GM19025 (cell line): ENCODE results near the gene DNAH14.
"Not testable (repeated sequence)": the region's sequence is repeated elsewhere in the genome, so short reads cannot be mapped to it uniquely, and the experiment has no call there.

Experiments used
- ATAC-seq: cut with Tn5 transposase; IDR thresholded peaks from one replicate; pipeline ENCODE4 v1.9.1; 2021; ENCODE audit warnings: mild to moderate bottlenecking, low read depth, moderate library complexity; ENCODE audit not compliant: unreplicated experiment

Gene DNAH14

DNA sequence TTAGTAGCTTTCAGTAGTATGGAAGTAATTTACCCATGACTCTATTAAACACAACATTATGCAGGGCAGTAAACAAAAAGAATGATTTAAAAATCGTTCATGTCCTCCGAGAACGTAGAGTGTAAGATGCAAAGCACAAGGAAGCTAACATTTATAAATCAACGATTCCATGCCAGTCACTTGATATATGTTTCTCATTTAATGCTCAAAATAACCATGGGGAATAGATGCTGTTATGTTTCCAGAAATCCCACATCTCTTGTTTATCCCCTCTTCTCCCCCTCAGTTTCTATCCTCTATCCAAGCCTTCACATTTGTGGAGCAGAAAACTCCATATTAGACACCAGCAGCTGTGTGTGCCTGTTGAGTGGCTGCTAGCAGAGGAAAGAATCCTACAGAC, 445.5 kb downstream of the DNAH14 start:
- ATAC-seq = no peak

GRCh38 chr1:225378880-225379279, 449.4 kb downstream of the DNAH14 start:
- no peak for ATAC-seq

DNA sequence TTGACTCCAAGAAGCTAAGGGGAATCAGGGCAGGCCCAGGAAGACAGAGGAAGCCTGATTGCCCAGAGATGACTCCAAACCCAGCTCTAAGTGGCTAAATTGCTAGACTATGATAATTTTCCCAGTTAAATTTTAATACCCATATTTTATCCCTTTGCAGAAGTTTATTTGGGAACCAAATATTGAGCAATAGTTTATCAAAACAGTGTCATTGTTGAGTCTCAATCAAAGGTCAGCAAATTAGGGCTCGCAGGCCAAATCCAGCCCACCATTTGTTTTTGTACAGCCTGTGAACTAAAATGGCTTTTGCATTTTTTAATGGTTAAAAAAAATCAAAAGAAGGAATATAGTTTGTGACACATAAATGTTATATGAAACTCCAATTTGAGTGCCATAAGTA, 451.2 kb downstream of the DNAH14 start:
- no peak for ATAC-seq

- not testable (repeated sequence) for ATAC-seq
These were observed 457.4 kb downstream of the DNAH14 start for GRCh38 chr1:225386860-225387259.

DNA sequence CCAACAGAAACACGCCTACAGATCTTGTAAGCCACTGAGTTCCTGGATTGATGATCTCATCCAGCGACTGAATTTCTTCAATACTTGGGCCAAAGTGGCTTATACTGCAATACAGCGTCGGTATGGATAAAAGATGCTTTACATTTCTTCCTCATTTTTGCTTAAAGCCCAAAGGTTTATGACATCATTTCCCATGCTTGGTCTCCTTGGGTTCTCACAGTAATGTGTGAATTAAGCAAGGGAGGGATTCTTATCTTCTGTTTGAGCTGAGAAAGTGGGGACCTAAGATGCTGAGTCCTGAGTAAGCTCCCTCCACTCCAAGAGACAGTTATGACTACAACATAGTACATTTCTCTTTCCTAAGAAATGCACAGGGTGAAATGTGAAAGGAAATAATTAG, 458.9 kb downstream of the DNAH14 start:
- no peak for ATAC-seq

DNA sequence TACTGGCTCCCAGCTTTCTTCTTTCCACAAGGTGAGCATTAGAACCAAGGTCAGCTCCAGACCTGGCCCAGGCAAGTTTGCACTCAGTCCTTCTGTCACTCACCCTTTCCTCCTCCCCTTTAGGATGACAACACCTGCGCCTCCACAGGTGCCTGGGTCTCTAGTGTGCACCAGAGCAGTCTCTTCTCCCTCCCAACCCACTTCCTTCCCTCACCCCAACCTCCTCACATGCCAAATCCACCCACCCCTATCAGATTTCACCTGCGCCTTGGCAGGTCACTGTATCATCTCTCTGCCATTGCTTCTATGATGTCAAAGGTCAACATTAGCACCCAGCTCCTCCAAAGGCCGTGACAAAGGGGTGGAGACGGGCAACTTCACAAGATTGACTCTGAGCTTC, 460.4 kb downstream of the DNAH14 start:
- no peak for ATAC-seq

GRCh38 chr1:225396357-225396756, 466.9 kb downstream of the DNAH14 start:
- ATAC-seq = no peak

GRCh38 chr1:225400968-225401367, 471.5 kb downstream of the DNAH14 start:
- ATAC-seq = no peak

DNA sequence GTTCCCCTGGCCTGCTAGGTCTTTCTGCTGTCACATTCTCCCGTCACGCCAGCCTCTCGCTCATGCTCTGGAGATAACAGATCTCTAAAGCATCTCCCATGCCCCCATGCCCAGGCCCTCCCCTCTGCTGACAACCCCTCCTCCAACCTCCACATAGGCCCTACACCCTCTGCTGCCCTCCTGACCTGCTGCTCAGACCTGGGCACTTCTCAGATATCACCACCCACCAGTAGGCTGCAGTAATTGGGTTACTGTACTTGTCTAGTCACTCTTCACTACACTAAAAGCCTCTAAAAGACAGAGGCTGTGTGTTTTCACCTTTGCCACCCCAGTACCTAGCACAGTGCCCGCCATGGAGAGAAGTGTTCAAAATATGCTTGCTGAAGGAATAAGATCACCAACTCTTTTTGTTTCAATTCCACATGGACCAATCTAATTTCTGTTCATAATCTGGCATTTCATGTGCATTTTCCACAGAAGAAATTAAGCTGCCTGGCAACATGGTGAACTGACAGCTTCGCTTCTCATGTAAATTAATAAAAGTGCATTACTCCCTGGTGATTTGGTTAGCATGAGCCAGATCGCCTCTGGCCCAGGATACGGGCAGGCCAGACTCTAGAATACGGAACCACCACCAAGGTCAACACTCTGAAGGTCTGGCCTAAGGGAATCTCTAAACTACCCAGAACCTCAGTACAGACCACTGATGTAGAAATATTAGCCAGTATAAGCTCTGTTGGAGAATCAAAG, 477.7 kb downstream of the DNAH14 start:
- no peak for ATAC-seq

DNA sequence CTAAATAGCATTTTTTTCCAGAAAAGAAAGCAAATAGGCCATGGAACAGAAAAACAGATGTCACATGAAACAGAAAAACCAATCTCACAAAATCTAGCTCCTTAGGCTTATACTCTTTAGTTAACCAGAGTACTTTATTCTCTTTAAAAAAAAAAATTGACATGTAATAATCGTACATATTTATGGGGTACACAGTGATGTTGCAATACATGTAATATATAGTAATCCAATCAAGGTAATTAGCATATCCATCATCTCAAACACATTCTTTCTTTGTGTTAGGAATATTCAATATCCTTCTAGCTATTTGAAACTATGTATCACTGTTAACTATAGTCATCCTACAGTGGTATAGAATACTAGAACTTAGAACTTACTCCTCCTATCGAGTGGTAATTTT, 478.3 kb downstream of the DNAH14 start:
- ATAC-seq = no peak

GRCh38 chr1:225408249-225408648, 478.8 kb downstream of the DNAH14 start:
- no peak for ATAC-seq

GRCh38 chr1:225409051-225409450, 479.6 kb downstream of the DNAH14 start:
- no peak for ATAC-seq

GRCh38 chr1:225410036-225410435, 480.6 kb downstream of the DNAH14 start:
- no peak for ATAC-seq

DNA sequence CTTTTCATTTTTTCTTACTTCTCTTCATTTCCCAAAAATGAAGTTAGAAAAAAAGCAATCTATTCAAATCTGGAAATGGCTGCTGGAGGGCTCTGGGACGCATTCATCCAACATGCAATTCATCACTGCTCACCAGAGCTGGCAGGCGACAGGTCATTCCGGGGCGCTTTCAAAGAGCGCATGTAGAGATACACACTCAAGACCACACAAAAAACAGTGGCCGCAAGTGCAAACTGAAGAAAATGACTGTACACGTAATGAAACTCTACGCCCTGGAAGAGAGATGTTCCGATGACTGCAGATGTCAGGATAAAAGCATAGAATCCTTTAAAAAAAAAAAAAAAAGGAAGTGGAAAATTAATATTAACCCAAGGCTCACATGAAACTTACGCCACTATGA, 482.8 kb downstream of the DNAH14 start:
- ATAC-seq = no peak

DNA sequence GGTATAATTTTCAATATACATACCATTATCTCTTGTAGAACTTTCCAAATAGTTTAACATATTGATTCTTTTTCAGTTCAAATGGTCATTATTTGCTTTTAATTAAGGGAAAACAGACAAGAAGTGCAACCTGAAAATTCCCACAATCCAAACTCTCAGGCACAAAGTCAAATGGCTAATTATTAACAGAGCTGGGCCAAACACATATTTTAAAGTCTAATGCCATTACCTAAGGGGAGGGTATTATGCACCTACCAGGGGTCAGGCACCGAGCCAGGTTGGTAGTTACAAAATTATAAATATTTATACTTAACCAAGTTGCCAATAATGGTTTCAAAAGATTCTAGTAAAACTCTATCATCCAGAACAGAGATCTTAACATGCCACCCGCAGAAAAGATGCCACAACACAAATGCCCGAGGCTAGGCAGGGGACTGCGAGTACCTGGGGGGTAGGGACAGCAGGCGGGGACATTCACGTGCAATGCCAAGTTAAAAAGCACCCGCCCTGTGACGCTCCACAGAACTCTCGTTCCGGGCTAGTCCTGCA, 483.4 kb downstream of the DNAH14 start:
- ATAC-seq = no peak

- ATAC-seq = no peak
These were observed 484.4 kb downstream of the DNAH14 start for GRCh38 chr1:225413708-225414375.

GRCh38 chr1:225415307-225415706, 485.8 kb downstream of the DNAH14 start:
- ATAC-seq = no peak

DNA sequence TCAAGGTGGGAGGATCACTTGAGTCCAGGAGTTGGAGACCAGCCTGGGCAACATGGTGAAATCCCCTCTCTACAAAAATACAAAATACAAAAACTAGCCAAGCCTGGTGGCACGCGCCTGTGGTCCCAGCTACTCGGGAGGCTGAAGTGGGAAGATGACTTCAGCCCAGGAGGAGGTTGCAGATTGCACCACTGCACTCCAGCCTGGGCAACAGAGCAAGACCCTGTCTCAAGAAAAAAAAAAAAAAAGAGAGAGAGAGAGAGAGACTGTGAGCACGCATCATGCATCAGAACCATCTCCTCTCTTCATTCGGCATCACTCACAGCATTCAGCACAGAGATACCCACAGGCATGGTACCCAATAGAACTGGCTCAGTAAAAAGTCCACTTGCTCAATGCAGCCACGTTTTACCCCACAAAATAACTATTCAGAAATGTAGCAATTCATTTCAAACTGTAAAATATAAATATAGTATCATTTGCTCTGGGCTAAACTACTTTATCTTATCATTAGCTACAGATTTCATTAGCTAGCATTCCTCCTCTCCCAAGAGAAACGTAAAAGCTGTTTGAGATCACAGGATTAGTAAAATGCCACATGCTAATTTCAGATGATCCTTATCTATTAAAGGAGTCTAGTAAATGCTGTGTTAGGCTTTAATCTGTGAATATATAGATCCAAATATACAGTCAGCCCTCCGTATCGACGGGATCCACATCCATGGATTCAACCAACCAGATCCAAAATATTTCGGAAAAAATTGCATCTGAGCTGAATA, 486.7 kb downstream of the DNAH14 start:
- ATAC-seq = no peak

GRCh38 chr1:225418059-225418458, 488.6 kb downstream of the DNAH14 start:
- no peak for ATAC-seq

DNA sequence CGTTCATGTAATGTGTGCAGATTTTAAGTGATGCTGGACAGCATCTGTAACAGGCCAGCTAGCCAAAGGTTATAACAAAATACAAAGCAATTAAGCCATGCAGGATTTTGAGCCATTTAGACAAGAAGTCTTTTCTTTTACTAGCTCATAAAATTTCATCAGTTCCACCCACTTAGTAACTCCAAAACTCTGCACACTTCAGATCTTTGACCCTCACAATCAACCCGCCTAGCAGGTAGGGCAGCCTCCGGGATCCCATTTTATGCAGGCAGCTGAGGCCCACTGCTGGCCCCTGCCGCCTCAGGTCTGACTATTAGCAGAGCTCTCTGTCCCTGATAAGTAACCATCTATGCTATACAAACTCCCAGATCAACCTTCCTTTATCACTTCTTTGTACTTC, 489.1 kb downstream of the DNAH14 start:
- no peak for ATAC-seq

DNA sequence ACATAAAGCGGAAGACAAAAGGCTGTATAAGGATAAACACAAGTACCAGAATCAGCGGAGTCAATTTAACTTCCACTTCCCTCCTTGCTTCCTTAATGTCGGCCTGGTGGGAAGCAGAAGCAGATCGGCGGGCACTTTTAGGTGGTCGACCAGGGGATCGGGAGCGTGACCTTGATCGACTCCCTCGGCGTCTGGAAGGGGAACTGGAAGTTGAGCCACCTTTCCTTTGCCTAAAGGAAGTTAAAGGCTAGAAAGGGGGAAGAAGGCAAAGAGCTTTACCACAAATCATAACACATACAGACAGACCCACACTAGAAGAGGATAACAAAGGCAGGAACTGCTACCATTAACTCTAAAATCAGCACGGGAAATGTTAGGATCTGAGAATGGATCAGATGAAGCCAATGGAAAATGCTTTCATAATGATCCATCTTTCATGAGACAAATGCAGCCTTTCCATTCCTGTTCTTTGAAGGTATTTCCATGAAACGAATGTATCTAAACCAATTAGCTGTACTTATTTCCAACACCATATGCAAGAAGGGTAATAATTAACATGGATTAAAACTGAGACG, 492.6 kb downstream of the DNAH14 start:
- no peak for ATAC-seq
